ENCODE data around the gene FBLN7. TPM values are rescaled to one million over a fixed set of nuclear protein-coding genes. Genes with fewer than 3 reads are reported as not detected.

Gene FBLN7
- total and polyA plus RNA-seq, 2 experiments from 2014 or later: 0.28 to 4.7 TPM

DNA sequence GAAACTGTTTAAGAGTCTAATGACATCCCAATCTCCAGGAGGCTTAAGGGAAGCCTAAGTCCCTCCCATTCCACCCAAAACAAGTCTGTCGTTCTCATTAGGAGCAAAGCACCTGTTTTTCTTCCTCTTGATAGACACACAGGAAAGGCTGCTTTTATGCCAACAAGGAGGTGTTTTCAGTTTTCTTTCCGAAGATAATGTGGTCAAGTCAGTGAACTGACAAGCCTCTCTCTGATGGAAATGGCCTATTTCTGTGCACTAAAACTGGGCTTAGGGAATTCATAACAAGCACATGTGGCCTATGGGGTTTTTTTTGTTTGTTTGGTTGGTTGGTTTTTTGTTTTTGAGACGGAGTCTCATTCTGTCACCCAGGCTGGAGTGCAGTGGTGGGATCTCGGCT, 36.2 kb downstream of the FBLN7 start:
- Histone ChIP-seq H3K36me3 (no peaks in the 10 kb centered on the region), H3K27ac (no peak overlapping the region), H3K27me3 (no peaks in the 10 kb centered on the region), H3K4me3 (no peak overlapping the region), H3K9me3 (ENCODE audit: low read depth) (no peaks in the 10 kb centered on the region), H3K4me1 (ENCODE audit: low read depth) (peaks cover 5% of the 10 kb centered on the region)
- DNase-seq (ENCODE audit: low read depth in 1 of 2, low spot score in 1 of 2): no peak
- TF ChIP-seq, protein P1, sequence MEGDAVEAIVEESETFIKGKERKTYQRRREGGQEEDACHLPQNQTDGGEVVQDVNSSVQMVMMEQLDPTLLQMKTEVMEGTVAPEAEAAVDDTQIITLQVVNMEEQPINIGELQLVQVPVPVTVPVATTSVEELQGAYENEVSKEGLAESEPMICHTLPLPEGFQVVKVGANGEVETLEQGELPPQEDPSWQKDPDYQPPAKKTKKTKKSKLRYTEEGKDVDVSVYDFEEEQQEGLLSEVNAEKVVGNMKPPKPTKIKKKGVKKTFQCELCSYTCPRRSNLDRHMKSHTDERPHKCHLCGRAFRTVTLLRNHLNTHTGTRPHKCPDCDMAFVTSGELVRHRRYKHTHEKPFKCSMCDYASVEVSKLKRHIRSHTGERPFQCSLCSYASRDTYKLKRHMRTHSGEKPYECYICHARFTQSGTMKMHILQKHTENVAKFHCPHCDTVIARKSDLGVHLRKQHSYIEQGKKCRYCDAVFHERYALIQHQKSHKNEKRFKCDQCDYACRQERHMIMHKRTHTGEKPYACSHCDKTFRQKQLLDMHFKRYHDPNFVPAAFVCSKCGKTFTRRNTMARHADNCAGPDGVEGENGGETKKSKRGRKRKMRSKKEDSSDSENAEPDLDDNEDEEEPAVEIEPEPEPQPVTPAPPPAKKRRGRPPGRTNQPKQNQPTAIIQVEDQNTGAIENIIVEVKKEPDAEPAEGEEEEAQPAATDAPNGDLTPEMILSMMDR (IDR thresholded peaks at IDR 0.05; ENCODE audit: low read depth, low read length): no peak

DNA sequence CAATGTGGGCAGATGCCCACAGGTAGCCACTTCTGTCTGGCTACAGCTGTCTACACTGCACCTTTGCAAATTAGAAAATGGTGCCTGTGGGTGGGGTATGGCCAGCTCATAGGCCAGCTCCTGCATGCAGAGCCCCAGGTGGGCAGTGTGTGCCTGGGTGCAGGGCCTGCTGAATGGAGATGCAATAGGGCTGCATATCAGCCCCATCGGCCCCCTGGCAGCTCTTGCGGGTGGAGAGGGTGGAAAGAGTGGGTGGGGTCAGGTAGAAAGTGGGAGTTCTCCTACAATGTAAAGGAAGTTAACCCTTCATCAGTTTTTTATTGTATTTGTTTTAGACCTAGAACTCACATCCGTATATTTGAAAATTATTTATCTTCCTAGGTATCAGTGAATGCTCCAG, 37.1 kb downstream of the FBLN7 start:
- H3K27ac ChIP-seq: no peak overlapping the region
- peaks cover under 1% of the 10 kb centered on the region for H3K27me3 ChIP-seq
- TF ChIP-seq, protein P1 (IDR thresholded peaks at IDR 0.05; ENCODE audit: low read depth, low read length): no peak
- H3K36me3 ChIP-seq: no peaks in the 10 kb centered on the region
- no peak overlapping the region for H3K4me3 ChIP-seq
- no peak for DNase-seq (ENCODE audit: low read depth in 1 of 2, low spot score in 1 of 2)
- peaks cover 5% of the 10 kb centered on the region for H3K4me1 ChIP-seq (ENCODE audit: low read depth)
- H3K9me3 ChIP-seq (ENCODE audit: low read depth): no peaks in the 10 kb centered on the region

DNA sequence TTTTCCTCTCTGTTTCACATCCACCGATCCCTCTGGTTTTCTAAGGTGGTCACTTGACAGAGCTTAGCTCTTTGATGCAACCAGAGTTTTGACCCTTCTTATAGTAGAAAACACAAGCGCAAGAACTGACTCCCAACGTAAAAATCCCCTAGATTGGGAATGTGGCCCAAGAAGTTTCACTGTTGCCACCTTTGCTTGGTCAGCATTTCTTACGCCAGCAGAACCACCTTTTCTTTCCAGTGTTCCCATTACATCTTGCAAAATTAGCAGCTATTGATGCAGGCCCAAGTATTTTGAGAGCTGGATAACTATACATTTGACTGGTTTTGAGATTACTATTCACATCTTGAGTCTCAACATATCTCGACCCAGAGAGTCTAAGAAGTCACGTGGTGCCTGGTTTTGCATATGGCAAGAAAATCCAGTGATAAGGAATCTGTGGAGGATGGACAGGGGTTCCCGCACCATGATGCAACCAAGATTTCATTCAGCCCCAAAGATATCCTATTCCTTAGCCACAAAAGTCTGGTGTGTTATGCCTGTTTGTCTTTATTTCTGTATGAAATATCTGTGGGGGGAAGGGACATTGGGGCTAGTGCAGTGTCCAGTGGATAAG, 37.9 kb downstream of the FBLN7 start:
- H3K4me3 ChIP-seq: no peak overlapping the region
- H3K9me3 ChIP-seq (ENCODE audit: low read depth): no peaks in the 10 kb centered on the region
- H3K4me1 ChIP-seq (ENCODE audit: low read depth): peaks cover 5% of the 10 kb centered on the region
- no peaks in the 10 kb centered on the region for H3K36me3 ChIP-seq
- TF ChIP-seq, protein P1 (IDR thresholded peaks at IDR 0.05; ENCODE audit: low read depth, low read length): no peak
- H3K27ac ChIP-seq: no peak overlapping the region
- peak in 1 of 2 donors; percentile 7 for DNase-seq (ENCODE audit: low read depth in 1 of 2, low spot score in 1 of 2)
- H3K27me3 ChIP-seq: peaks cover 7% of the 10 kb centered on the region

DNA sequence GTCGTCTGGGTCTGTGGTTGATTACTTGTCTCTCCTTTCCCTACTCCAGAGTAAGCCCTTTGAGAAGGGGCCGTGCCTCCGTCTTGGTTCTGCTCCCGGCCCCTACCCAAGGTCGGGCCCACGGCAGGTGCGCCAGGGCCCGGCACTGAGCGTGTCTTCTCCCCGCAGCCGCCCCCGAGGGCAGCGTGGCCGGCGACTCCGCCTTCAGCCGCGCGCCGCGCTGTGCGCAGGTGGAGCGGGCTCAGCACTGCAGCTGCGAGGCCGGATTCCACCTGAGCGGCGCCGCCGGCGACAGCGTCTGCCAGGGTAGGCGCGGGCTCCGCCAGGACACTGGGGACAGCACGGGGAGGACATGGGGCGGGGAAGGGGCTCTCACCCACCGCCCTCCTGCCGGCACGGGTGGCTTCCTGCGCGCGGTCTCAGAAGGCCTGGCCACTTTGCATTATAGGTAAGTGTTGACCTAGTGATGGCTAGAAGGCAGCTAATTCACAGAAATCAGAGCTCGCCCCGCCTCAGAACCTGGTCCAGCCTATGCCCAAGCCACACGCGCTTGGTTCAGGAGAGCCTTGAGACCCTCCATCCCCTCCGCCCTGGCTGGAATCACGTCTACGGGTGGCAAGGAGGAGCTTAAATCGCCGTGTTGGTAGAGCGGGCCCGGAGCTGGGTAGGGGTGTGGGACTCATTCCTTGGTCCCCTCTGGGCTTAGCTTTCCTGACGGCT, 43.5 kb downstream of the FBLN7 start:
- TF ChIP-seq, protein P1 (IDR thresholded peaks at IDR 0.05; ENCODE audit: low read depth, low read length): no peak
- no peak overlapping the region for H3K27ac ChIP-seq
- H3K36me3 ChIP-seq: no peaks in the 10 kb centered on the region
- H3K9me3 ChIP-seq (ENCODE audit: low read depth): no peaks in the 10 kb centered on the region
- H3K4me1 ChIP-seq (ENCODE audit: low read depth): no peaks in the 10 kb centered on the region
- peaks cover 28% of the 10 kb centered on the region for H3K27me3 ChIP-seq
- peak in 1 of 2 donors; percentile 36 for DNase-seq (ENCODE audit: low read depth in 1 of 2, low spot score in 1 of 2)
- no peak overlapping the region for H3K4me3 ChIP-seq

DNA sequence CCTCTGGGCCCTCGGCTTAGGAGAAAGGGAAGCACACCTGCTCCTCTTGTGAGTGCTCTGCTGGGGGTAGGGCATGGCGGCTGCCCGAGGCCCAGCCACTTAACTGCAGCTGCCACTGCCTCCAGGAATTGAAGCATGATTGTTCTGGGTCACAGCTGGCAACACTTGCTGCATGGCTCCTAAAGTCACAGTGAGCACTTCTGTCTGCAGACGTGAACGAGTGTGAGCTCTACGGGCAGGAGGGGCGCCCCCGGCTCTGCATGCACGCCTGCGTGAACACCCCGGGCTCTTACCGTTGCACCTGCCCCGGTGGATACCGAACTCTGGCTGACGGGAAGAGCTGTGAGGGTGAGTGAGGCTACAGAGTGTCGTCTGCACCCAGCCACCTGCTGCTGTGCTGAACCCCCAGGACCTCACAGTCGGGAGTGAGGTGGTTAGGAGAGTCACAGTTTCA, 44.4 kb downstream of the FBLN7 start:
- Histone ChIP-seq H3K27ac (no peak overlapping the region), H3K27me3 (peaks cover 28% of the 10 kb centered on the region), H3K4me1 (ENCODE audit: low read depth) (no peaks in the 10 kb centered on the region), H3K9me3 (ENCODE audit: low read depth) (no peaks in the 10 kb centered on the region), H3K36me3 (no peaks in the 10 kb centered on the region), H3K4me3 (no peak overlapping the region)
- TF ChIP-seq, protein P1 (IDR thresholded peaks at IDR 0.05; ENCODE audit: low read depth, low read length): no peak
- DNase-seq (ENCODE audit: low read depth in 1 of 2, low spot score in 1 of 2): no peak
